Right renal pelvis (tissue), 4 donors: Measurements from ENCODE around the gene KIF21B. TPM values are rescaled to one million over a fixed set of nuclear protein-coding genes. Genes with fewer than 3 reads are reported as not detected.
A peak's percentile ranks its signal among the peaks of the same experiment; 100 is the strongest.
"Not testable (repeated sequence)": the region's sequence is repeated elsewhere in the genome, so short reads cannot be mapped to it uniquely, and the experiment has no call there.

Experiments
- DNase-seq, 4 donors: peaks; one replicate each; pipeline ENCODE4 v3.0.0-alpha.2; 2013; ENCODE audit warnings: low read depth in 4 of 4, low spot score in 3 of 4, missing footprints in 1 of 4
- polyA plus RNA-seq, 4 donors: library from polyadenylated mRNA; unstranded; fragments of 120-200 nt; gene quantifications; one replicate each; pipeline ENCODE4 v1.2.1, GENCODE V29; 2013; ENCODE audit not compliant: insufficient read length in 4 of 4

Gene KIF21B
- polyA plus RNA-seq, 4 donors, result 2.2 to 3.0 (median 2.4) TPM

GRCh38 chr1:200975458-200975857 lies 48.1 kb downstream of the KIF21B start:
- no peak for DNase-seq

- DNase-seq, result no peak
These were observed 48.8 kb downstream of the KIF21B start for GRCh38 chr1:200974711-200975110.

- no peak for DNase-seq
These were observed 49.4 kb downstream of the KIF21B start for GRCh38 chr1:200973937-200974657.

GRCh38 chr1:200972985-200973742 lies 50.4 kb downstream of the KIF21B start:
- no peak for DNase-seq

- DNase-seq, result peak; percentile 45 to 56 (median 53)
These were observed 51.4 kb downstream of the KIF21B start for GRCh38 chr1:200971955-200972711.

- DNase-seq, result no peak
These were observed 52.0 kb downstream of the KIF21B start for GRCh38 chr1:200971428-200971903.

- DNase-seq, result no peak
These were observed 52.6 kb downstream of the KIF21B start for GRCh38 chr1:200970771-200971427.

- DNase-seq, result no peak
These were observed 53.6 kb downstream of the KIF21B start for GRCh38 chr1:200969726-200970561.

GRCh38 chr1:200968469-200969410 lies 54.8 kb downstream of the KIF21B start:
- DNase-seq, result no peak

GRCh38 chr1:200967693-200968468 lies 55.6 kb downstream of the KIF21B start:
- no peak for DNase-seq

- DNase-seq, result no peak
These were observed 56.6 kb downstream of the KIF21B start for GRCh38 chr1:200966934-200967333.

- DNase-seq, result no peak
These were observed 58.3 kb downstream of the KIF21B start for GRCh38 chr1:200965111-200965805.

- DNase-seq, result not testable (repeated sequence)
These were observed 59.6 kb downstream of the KIF21B start for GRCh38 chr1:200963888-200964287.

- DNase-seq, result no peak
These were observed 60.4 kb downstream of the KIF21B start for GRCh38 chr1:200963076-200963475.

- no peak for DNase-seq
These were observed 60.9 kb downstream of the KIF21B start for GRCh38 chr1:200962631-200963030.

- not testable (repeated sequence) for DNase-seq
These were observed 61.4 kb downstream of the KIF21B start for GRCh38 chr1:200962151-200962550.

- no peak for DNase-seq
These were observed 62.6 kb downstream of the KIF21B start for GRCh38 chr1:200960948-200961340.
